ENCODE measurements around the gene SCFD1. TPM values are rescaled to one million over a fixed set of nuclear protein-coding genes. Genes with fewer than 3 reads are reported as not detected.

The SCFD1 gene
- total and polyA plus RNA-seq, 5 donors, result 38.2 to 58.7 (median 43.5) TPM

- intact Hi-C loops (cut with DNase I), result no loop called here
- WGBS, result 98% methylated on average over 2 of the region's 2 CpGs
Observed at GRCh38 chr14:30645600-30645999, 23.5 kb downstream of the SCFD1 start.

GRCh38 chr14:30648471-30648870 is 26.4 kb downstream of the SCFD1 start:
- ATAC-seq (no peak), DNase-seq (no peak)
- Histone ChIP-seq H3K4me1 (ENCODE audit: control insufficient read depth, insufficient read depth, low read length) (no peaks in the 10 kb centered on the region), H3K4me3 (ENCODE audit: low read length) (no peak overlapping the region), H3K27me3 (ENCODE audit: control insufficient read depth, insufficient read depth) (no peaks in the 10 kb centered on the region), H3K9me3 (ENCODE audit: control insufficient read depth, low read length) (no peaks in the 10 kb centered on the region), H3K27ac (ENCODE audit: low read length) (no peak overlapping the region)
- intact Hi-C loops (cut with DNase I), result no loop called here
- WGBS, result 100% methylated on average over 2 of the region's 2 CpGs

More at GRCh38 chr14:30645600-30645999, 23.5 kb downstream of the SCFD1 start:
- no peak for DNase-seq
- no peaks in the 10 kb centered on the region for H3K27me3 ChIP-seq (ENCODE audit: control insufficient read depth, insufficient read depth)
- no peaks in the 10 kb centered on the region for H3K9me3 ChIP-seq (ENCODE audit: control insufficient read depth, low read length)
- H3K4me3 ChIP-seq (ENCODE audit: low read length), result no peak overlapping the region
- no peak overlapping the region for H3K27ac ChIP-seq (ENCODE audit: low read length)
- H3K4me1 ChIP-seq (ENCODE audit: control insufficient read depth, insufficient read depth, low read length), result no peaks in the 10 kb centered on the region
- ATAC-seq, result no peak

GRCh38 chr14:30651937-30652336 is 29.8 kb downstream of the SCFD1 start:
- DNase-seq, result no peak
- Histone ChIP-seq H3K9me3 (ENCODE audit: control insufficient read depth, low read length) (no peaks in the 10 kb centered on the region), H3K4me3 (ENCODE audit: low read length) (no peak overlapping the region), H3K27me3 (ENCODE audit: control insufficient read depth, insufficient read depth) (no peaks in the 10 kb centered on the region), H3K4me1 (ENCODE audit: control insufficient read depth, insufficient read depth, low read length) (no peaks in the 10 kb centered on the region), H3K27ac (ENCODE audit: low read length) (no peak overlapping the region)
- ATAC-seq, result no peak
- 79% methylated on average over 6 of the region's 6 CpGs for WGBS
- intact Hi-C loops (cut with DNase I), result no loop called here

GRCh38 chr14:30655124-30655523 is 33.0 kb downstream of the SCFD1 start:
- no peak for DNase-seq
- no peaks in the 10 kb centered on the region for H3K9me3 ChIP-seq (ENCODE audit: control insufficient read depth, low read length)
- no peaks in the 10 kb centered on the region for H3K27me3 ChIP-seq (ENCODE audit: control insufficient read depth, insufficient read depth)
- no peaks in the 10 kb centered on the region for H3K4me1 ChIP-seq (ENCODE audit: control insufficient read depth, insufficient read depth, low read length)
- intact Hi-C loops (cut with DNase I), result no loop called here
- no peak overlapping the region for H3K4me3 ChIP-seq (ENCODE audit: low read length)
- no peak for ATAC-seq
- no peak overlapping the region for H3K27ac ChIP-seq (ENCODE audit: low read length)

GRCh38 chr14:30655658-30656057 is 33.5 kb downstream of the SCFD1 start:
- DNase-seq (no peak), ATAC-seq (no peak)
- H3K4me3 ChIP-seq (ENCODE audit: low read length), result no peak overlapping the region
- intact Hi-C loops (cut with DNase I), result no loop called here
- H3K27me3 ChIP-seq (ENCODE audit: control insufficient read depth, insufficient read depth), result no peaks in the 10 kb centered on the region
- WGBS, result 93% methylated on average over 3 of the region's 3 CpGs
- no peak overlapping the region for H3K27ac ChIP-seq (ENCODE audit: low read length)
- H3K4me1 ChIP-seq (ENCODE audit: control insufficient read depth, insufficient read depth, low read length), result no peaks in the 10 kb centered on the region
- H3K9me3 ChIP-seq (ENCODE audit: control insufficient read depth, low read length), result no peaks in the 10 kb centered on the region

GRCh38 chr14:30656190-30656632 is 34.1 kb downstream of the SCFD1 start:
- Histone ChIP-seq H3K27ac (ENCODE audit: low read length) (no peak overlapping the region), H3K27me3 (ENCODE audit: control insufficient read depth, insufficient read depth) (no peaks in the 10 kb centered on the region), H3K4me3 (ENCODE audit: low read length) (no peak overlapping the region), H3K9me3 (ENCODE audit: control insufficient read depth, low read length) (no peaks in the 10 kb centered on the region), H3K4me1 (ENCODE audit: control insufficient read depth, insufficient read depth, low read length) (no peaks in the 10 kb centered on the region)
- DNase-seq, result peak in 1 of 3 donors; percentile 47
- intact Hi-C loops (cut with DNase I), result no loop called here
- ATAC-seq, result peak in 1 of 2 donors; percentile 55
- 53% methylated on average over 8 of the region's 8 CpGs for WGBS

GRCh38 chr14:30657050-30657449 is 34.9 kb downstream of the SCFD1 start:
- intact Hi-C loops (cut with DNase I), result no loop called here
- Histone ChIP-seq H3K27ac (ENCODE audit: low read length) (no peak overlapping the region), H3K27me3 (ENCODE audit: control insufficient read depth, insufficient read depth) (no peaks in the 10 kb centered on the region), H3K4me3 (ENCODE audit: low read length) (no peak overlapping the region), H3K4me1 (ENCODE audit: control insufficient read depth, insufficient read depth, low read length) (no peaks in the 10 kb centered on the region), H3K9me3 (ENCODE audit: control insufficient read depth, low read length) (no peaks in the 10 kb centered on the region)
- WGBS, result 71% methylated on average over 2 of the region's 2 CpGs
- ATAC-seq, result peak in 1 of 2 donors; percentile 55
- no peak for DNase-seq

- Histone ChIP-seq H3K27ac (ENCODE audit: low read length) (no peak overlapping the region), H3K9me3 (ENCODE audit: control insufficient read depth, low read length) (no peaks in the 10 kb centered on the region), H3K4me3 (ENCODE audit: low read length) (no peak overlapping the region), H3K4me1 (ENCODE audit: control insufficient read depth, insufficient read depth, low read length) (no peaks in the 10 kb centered on the region), H3K27me3 (ENCODE audit: control insufficient read depth, insufficient read depth) (no peaks in the 10 kb centered on the region)
- intact Hi-C loops (cut with DNase I), result no loop called here
- 53% methylated on average over 2 of the region's 2 CpGs for WGBS
- DNase-seq (no peak), ATAC-seq (no peak)
Observed at GRCh38 chr14:30657606-30658163, 35.6 kb downstream of the SCFD1 start.

- no peak for ATAC-seq
- no peak for DNase-seq
- H3K4me1 ChIP-seq (ENCODE audit: control insufficient read depth, insufficient read depth, low read length), result no peaks in the 10 kb centered on the region
- WGBS, result 92% methylated on average over 3 of the region's 3 CpGs
- no peak overlapping the region for H3K4me3 ChIP-seq (ENCODE audit: low read length)
- no peaks in the 10 kb centered on the region for H3K27me3 ChIP-seq (ENCODE audit: control insufficient read depth, insufficient read depth)
- H3K27ac ChIP-seq (ENCODE audit: low read length), result no peak overlapping the region
- intact Hi-C loops (cut with DNase I), result no loop called here
- no peaks in the 10 kb centered on the region for H3K9me3 ChIP-seq (ENCODE audit: control insufficient read depth, low read length)
Observed at GRCh38 chr14:30658645-30659044, 36.5 kb downstream of the SCFD1 start.

- intact Hi-C loops (cut with DNase I), result no loop called here
- Histone ChIP-seq H3K27ac (ENCODE audit: low read length) (no peak overlapping the region), H3K27me3 (ENCODE audit: control insufficient read depth, insufficient read depth) (no peaks in the 10 kb centered on the region), H3K4me1 (ENCODE audit: control insufficient read depth, insufficient read depth, low read length) (no peaks in the 10 kb centered on the region), H3K4me3 (ENCODE audit: low read length) (no peak overlapping the region), H3K9me3 (ENCODE audit: control insufficient read depth, low read length) (no peaks in the 10 kb centered on the region)
- no peak for DNase-seq
- ATAC-seq, result no peak
Observed at GRCh38 chr14:30669594-30669993, 47.5 kb downstream of the SCFD1 start.

- 59% methylated on average over 1 of the region's 1 CpG for WGBS
- Histone ChIP-seq H3K4me1 (ENCODE audit: control insufficient read depth, insufficient read depth, low read length) (no peaks in the 10 kb centered on the region), H3K27ac (ENCODE audit: low read length) (no peak overlapping the region), H3K4me3 (ENCODE audit: low read length) (no peak overlapping the region), H3K27me3 (ENCODE audit: control insufficient read depth, insufficient read depth) (no peaks in the 10 kb centered on the region), H3K9me3 (ENCODE audit: control insufficient read depth, low read length) (no peaks in the 10 kb centered on the region)
- ATAC-seq (no peak), DNase-seq (no peak)
- intact Hi-C loops (cut with DNase I), result no loop called here
Observed at GRCh38 chr14:30673071-30673470, 51.0 kb downstream of the SCFD1 start.

GRCh38 chr14:30678926-30679431 is 56.9 kb downstream of the SCFD1 start:
- intact Hi-C loops (cut with DNase I), result no loop called here

More at GRCh38 chr14:30678926-30679431, 56.9 kb downstream of the SCFD1 start:
- H3K4me3 ChIP-seq (ENCODE audit: low read length), result no peak overlapping the region
- no peak overlapping the region for H3K27ac ChIP-seq (ENCODE audit: low read length)
- H3K27me3 ChIP-seq (ENCODE audit: control insufficient read depth, insufficient read depth), result no peaks in the 10 kb centered on the region
- H3K4me1 ChIP-seq (ENCODE audit: control insufficient read depth, insufficient read depth, low read length), result no peaks in the 10 kb centered on the region
- no peaks in the 10 kb centered on the region for H3K9me3 ChIP-seq (ENCODE audit: control insufficient read depth, low read length)
- no peak for DNase-seq
- ATAC-seq, result no peak
